Endothelial cell of umbilical vein (primary cell): Measurements from ENCODE around the gene SPAG8. TPM values are rescaled to one million over a fixed set of nuclear protein-coding genes. Genes with fewer than 3 reads are reported as not detected.

Experiments
- BruUV-seq: library from RNA; stranded (reverse); fragments of 400-500 nt; replicated peaks from 2 replicates; lab custom pipeline; 2021; lab: Mats Ljungman, UMichigan
- CTCF ChIA-PET: fragments of 300-600, 350-600 bp; sonication (Branson Sonifier 250); formaldehyde crosslinking; loops from one replicate; lab custom pipeline; 2021; ENCODE audit warnings: antibody characterized with exemption, inconsistent platforms; lab: Charles Lee
- POLR2A ChIA-PET: fragments of 300-600, 350-600 bp; sonication (Branson Sonifier 250); formaldehyde crosslinking; loops from one replicate; lab custom pipeline; 2021; ENCODE audit warnings: antibody characterized with exemption, inconsistent platforms; lab: Charles Lee
- DNase-seq: peaks from one replicate; pipeline ENCODE4 v3.0.0-alpha.2; 2011; ENCODE audit warnings: low read depth, low spot score
- FAIRE-seq: peaks from 2 replicates; lab custom pipeline; 2011; peaks lifted over from hg19 to GRCh38; lab: Jason Lieb, UNC
- H2AFZ ChIP-seq: 2 replicates; pipeline ENCODE4 v1.6.0; 2012; ENCODE audit warnings: low read depth, low read length, control low read depth, inconsistent platforms
- H3K27ac ChIP-seq: 2 replicates; pipeline ENCODE4 v1.5.1; 2011; ENCODE audit warnings: low read depth, mild to moderate bottlenecking, control low read depth, low read length, moderate library complexity; ENCODE audit not compliant: insufficient read depth
- H3K27me3 ChIP-seq, 2 experiments: 2 replicates each; pipeline versions ENCODE4 v1.6.0 to v1.6.1; 2011; ENCODE audit warnings: low read length in 2 of 2, mixed read lengths in 1 of 2; ENCODE audit not compliant: control insufficient read depth in 2 of 2, insufficient read depth in 2 of 2
- H3K36me3 ChIP-seq, 2 experiments: 2 replicates in 1 of 2; 3 replicates in 1 of 2; pipeline ENCODE4 v1.5.1; 2011; ENCODE audit warnings: low read length in 2 of 2, mild to moderate bottlenecking in 1 of 2, moderate library complexity in 1 of 2; ENCODE audit not compliant: control insufficient read depth in 2 of 2, insufficient read depth in 2 of 2; ENCODE audit errors: extremely low read depth in 1 of 2
- H3K4me1 ChIP-seq: 3 replicates; pipeline ENCODE4 v1.5.1; 2011; ENCODE audit warnings: mild to moderate bottlenecking, low read length; ENCODE audit not compliant: control insufficient read depth, insufficient read depth; ENCODE audit errors: extremely low read depth
- H3K4me2 ChIP-seq: 2 replicates; pipeline ENCODE4 v1.6.1; 2011; ENCODE audit warnings: low read length, control low read depth, mixed read lengths; ENCODE audit not compliant: insufficient read depth
- H3K4me3 ChIP-seq, 3 experiments: fragments of 200-600 bp in 1 of 3; sonication (generic), shearing (Covaris generic) in 1 of 3; replicated peaks in 1 of 3; 2 replicates each; pipeline ENCODE4 v1.5.1; 2011 to 2016; ENCODE audit warnings: control low read depth in 3 of 3, low read length in 3 of 3, mild to moderate bottlenecking in 2 of 3, inconsistent platforms in 1 of 3, low read depth in 1 of 3, moderate library complexity in 1 of 3; ENCODE audit not compliant: insufficient read depth in 1 of 3
- H3K79me2 ChIP-seq: 2 replicates; pipeline ENCODE4 v1.6.0; 2012; ENCODE audit warnings: low read length, inconsistent platforms; ENCODE audit not compliant: control insufficient read depth, insufficient read depth
- H3K9ac ChIP-seq: replicated peaks from 2 replicates; pipeline ENCODE3; 2011; ENCODE audit warnings: low read length, control low read depth; ENCODE audit not compliant: insufficient read depth; ENCODE audit errors: extremely low read depth
- H3K9me1 ChIP-seq: replicated peaks from 3 replicates; pipeline ENCODE4 v1.6.0; 2011; ENCODE audit warnings: mild to moderate bottlenecking, low read length; ENCODE audit not compliant: control insufficient read depth, insufficient read depth; ENCODE audit errors: extremely low read depth
- H3K9me3 ChIP-seq: replicated peaks from 2 replicates; pipeline ENCODE4 v1.5.1; 2012; ENCODE audit warnings: low read length, inconsistent platforms; ENCODE audit not compliant: control insufficient read depth, insufficient read depth
- H4K20me1 ChIP-seq: replicated peaks from 2 replicates; pipeline ENCODE3; 2011; ENCODE audit warnings: mild to moderate bottlenecking, low read length; ENCODE audit not compliant: control insufficient read depth, insufficient read depth; ENCODE audit errors: extremely low read depth
- EZH2 ChIP-seq: IDR thresholded peaks from 2 replicates; pipeline ENCODE4 v1.6.1; 2012; ENCODE audit warnings: borderline replicate concordance, low read depth, mild to moderate bottlenecking, moderate library complexity, low read length, inconsistent platforms; ENCODE audit not compliant: severe bottlenecking
- FOS ChIP-seq: IDR thresholded peaks from 2 replicates; pipeline ENCODE4 v1.6.1; 2011; ENCODE audit warnings: mild to moderate bottlenecking, low read length, moderate library complexity, borderline replicate concordance; ENCODE audit not compliant: insufficient read depth
- GATA2 ChIP-seq: IDR thresholded peaks from 2 replicates; pipeline ENCODE4 v1.7.0; 2011; ENCODE audit warnings: low read depth, mild to moderate bottlenecking, moderate library complexity, mixed read lengths, low read length; ENCODE audit not compliant: insufficient read length, insufficient read depth
- JUN ChIP-seq: IDR thresholded peaks from 2 replicates; pipeline ENCODE4 v1.6.1; 2011; ENCODE audit warnings: borderline replicate concordance, low read depth; ENCODE audit not compliant: insufficient read length, insufficient read depth
- MYC ChIP-seq: IDR thresholded peaks from one replicate; pipeline ENCODE4 v1.6.1; 2011; ENCODE audit warnings: mild to moderate bottlenecking, low read depth, low read length
- POLR2A ChIP-seq: IDR thresholded peaks from 2 replicates; pipeline ENCODE4 v1.6.1; 2012; ENCODE audit warnings: low read depth, mild to moderate bottlenecking, control low read depth, low read length
- POLR2AphosphoS5 ChIP-seq: IDR thresholded peaks from 2 replicates; pipeline ENCODE4 v1.6.1; 2012; ENCODE audit warnings: low read depth, mild to moderate bottlenecking, control low read depth, low read length, moderate library complexity; ENCODE audit not compliant: insufficient read depth
- dilution Hi-C: fragments of 300-500 bp; cut with MboI; formaldehyde crosslinking; loops from one replicate; pipeline ENCODE4 v1.15.0; 2019; ENCODE audit warnings: low sequenced_read_pairs; ENCODE audit not compliant: extremely low pct_ligation_motif_present
- intact Hi-C: fragments of 100-400 bp; cut with micrococcal nuclease; formaldehyde crosslinking; loops from one replicate; pipeline ENCODE4 v1.10.0; 2022
- polyA plus RNA-seq, 4 experiments: library from polyadenylated mRNA; depleted of rRNA in 3 of 4; stranded (reverse) in 3 of 4; unstranded in 1 of 4; fragments of >200 nt; gene quantifications; 2 replicates each; pipeline versions ENCODE4 v1.2.1 to v1.2.3, GENCODE V29; 2011 to 2012; ENCODE audit warnings: missing spikeins in 1 of 4
- total RNA-seq: library from RNA; stranded (reverse); gene quantifications from 2 replicates; pipeline ENCODE4 v1.2.3, GENCODE V29; 2021
- TF ChIP-seq, protein P1 (sequence below), 2 donors: IDR thresholded peaks; 1 replicate in 1 of 2; 2 replicates in 1 of 2; pipeline ENCODE4 v1.5.1; 2011; ENCODE audit warnings: low read length in 2 of 2, mild to moderate bottlenecking in 2 of 2, moderate library complexity in 2 of 2, control low read depth in 1 of 2, inconsistent platforms in 1 of 2, low read depth in 1 of 2; ENCODE audit not compliant: insufficient read depth in 1 of 2; ENCODE audit errors: extremely low read depth in 1 of 2
- TF ChIP-seq, protein P2 (sequence below): IDR thresholded peaks from 2 replicates; pipeline ENCODE4 v1.6.1; 2011; ENCODE audit not compliant: insufficient read depth, insufficient read length

SPAG8 gene
- total and polyA plus RNA-seq, 2 donors (not counting 3 experiments of a cell fraction or from before 2014, with no cell fraction given) = 0.21 to 0.69 TPM

DNA sequence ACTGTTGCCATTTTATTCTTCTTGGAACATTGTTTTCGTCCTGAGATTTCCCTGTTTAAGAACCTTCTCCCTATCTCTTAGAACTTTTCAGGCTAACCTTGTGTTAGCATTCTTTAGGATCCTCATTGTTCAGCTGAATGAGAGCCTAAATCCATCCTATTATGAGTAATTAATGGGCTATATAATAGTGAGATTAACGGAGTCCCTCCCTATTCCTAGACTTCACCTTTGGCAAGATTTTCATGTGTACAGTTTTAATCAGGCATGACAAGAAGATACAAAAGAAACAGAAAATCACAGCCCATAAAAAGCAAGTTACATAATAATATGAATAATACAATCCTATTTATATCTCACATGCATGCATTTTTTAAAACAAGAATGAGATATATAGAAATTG is 48.9 kb downstream of the SPAG8 start:
- Histone ChIP-seq H3K79me2 (no peaks in the 10 kb centered on the region), H3K4me3 (no peak overlapping the region), H2AFZ (no peak overlapping the region), H3K4me2 (no peak overlapping the region), H3K9me1 (no peaks in the 10 kb centered on the region), H3K27ac (no peak overlapping the region), H3K36me3 (no peaks in the 10 kb centered on the region), H3K27me3 (no peaks in the 10 kb centered on the region), H3K4me1 (peaks cover 41% of the 10 kb centered on the region), H3K9ac (no peak overlapping the region), H3K9me3 (no peaks in the 10 kb centered on the region), H4K20me1 (no peaks in the 10 kb centered on the region)
- dilution Hi-C loops = no loop called here
- intact Hi-C loops = no loop called here
- TF ChIP-seq POLR2A (no peak), MYC (no peak), GATA2 (no peak), FOS (no peak), POLR2AphosphoS5 (no peak), EZH2 (no peak), JUN (no peak)
- TF ChIP-seq, protein P1, sequence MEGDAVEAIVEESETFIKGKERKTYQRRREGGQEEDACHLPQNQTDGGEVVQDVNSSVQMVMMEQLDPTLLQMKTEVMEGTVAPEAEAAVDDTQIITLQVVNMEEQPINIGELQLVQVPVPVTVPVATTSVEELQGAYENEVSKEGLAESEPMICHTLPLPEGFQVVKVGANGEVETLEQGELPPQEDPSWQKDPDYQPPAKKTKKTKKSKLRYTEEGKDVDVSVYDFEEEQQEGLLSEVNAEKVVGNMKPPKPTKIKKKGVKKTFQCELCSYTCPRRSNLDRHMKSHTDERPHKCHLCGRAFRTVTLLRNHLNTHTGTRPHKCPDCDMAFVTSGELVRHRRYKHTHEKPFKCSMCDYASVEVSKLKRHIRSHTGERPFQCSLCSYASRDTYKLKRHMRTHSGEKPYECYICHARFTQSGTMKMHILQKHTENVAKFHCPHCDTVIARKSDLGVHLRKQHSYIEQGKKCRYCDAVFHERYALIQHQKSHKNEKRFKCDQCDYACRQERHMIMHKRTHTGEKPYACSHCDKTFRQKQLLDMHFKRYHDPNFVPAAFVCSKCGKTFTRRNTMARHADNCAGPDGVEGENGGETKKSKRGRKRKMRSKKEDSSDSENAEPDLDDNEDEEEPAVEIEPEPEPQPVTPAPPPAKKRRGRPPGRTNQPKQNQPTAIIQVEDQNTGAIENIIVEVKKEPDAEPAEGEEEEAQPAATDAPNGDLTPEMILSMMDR (IDR thresholded peaks at IDR 0.05; ENCODE audit: extremely low read depth in 1 of 2, insufficient read depth in 1 of 2, low read depth in 1 of 2, low read length in 2 of 2) = no peak
- TF ChIP-seq, protein P2, sequence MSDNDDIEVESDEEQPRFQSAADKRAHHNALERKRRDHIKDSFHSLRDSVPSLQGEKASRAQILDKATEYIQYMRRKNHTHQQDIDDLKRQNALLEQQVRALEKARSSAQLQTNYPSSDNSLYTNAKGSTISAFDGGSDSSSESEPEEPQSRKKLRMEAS = no peak
- no TSS peak for BruUV-seq
- DNase-seq (no peak), FAIRE-seq (no peak)
- POLR2A ChIA-PET = interaction anchor here (0.7 kb wide), 1 partner anchor 718 kb away, joined by 5 read pairs; no protein-coding TSS in a partner anchor
- CTCF ChIA-PET = interaction anchor here (0.9 to 3.2 kb wide), 4 partner anchors 8 to 27 kb away, joined by 8 to 10 read pairs (median 10); no protein-coding TSS in a partner anchor
